Left kidney (tissue), 2 donors: ENCODE results near the gene ZNF318. TPM values are rescaled to one million over a fixed set of nuclear protein-coding genes. Genes with fewer than 3 reads are reported as not detected.

Source experiments
- DNase-seq: peaks from one replicate; pipeline ENCODE4 v3.0.0-alpha.2; 2013
- polyA plus RNA-seq: library from polyadenylated mRNA; unstranded; fragments of 120-200 nt; gene quantifications from one replicate; pipeline ENCODE4 v1.2.1, GENCODE V29; 2013; ENCODE audit not compliant: insufficient read length

ZNF318 gene
- polyA plus RNA-seq, 1 donor: 38.1 TPM

- DNase-seq: no peak
Measured at GRCh38 chr6:43286456-43286979, 82.9 kb downstream of the ZNF318 start.

Other genes with a start within 250 kb of the ZNF318 start
- 28.2 TPM for gene SRF, start 198.4 kb downstream of the ZNF318 start, polyA plus RNA-seq
- gene CUL9, start 187.5 kb downstream of the ZNF318 start, polyA plus RNA-seq: 44.3 TPM
- 44.3 TPM for gene DNPH1, start 140.2 kb downstream of the ZNF318 start, polyA plus RNA-seq
- 0.37 TPM for gene TTBK1, start 126.2 kb downstream of the ZNF318 start, polyA plus RNA-seq
- gene SLC22A7, start 71.4 kb downstream of the ZNF318 start, polyA plus RNA-seq: 1.2 TPM
- 7.3 TPM for gene CRIP3, start 60.8 kb downstream of the ZNF318 start, polyA plus RNA-seq
- 28.9 TPM for gene ABCC10, start 57.9 kb upstream of the ZNF318 start, polyA plus RNA-seq
- 1.00 TPM for gene DLK2, start 85.9 kb upstream of the ZNF318 start, polyA plus RNA-seq
- 41.3 TPM for gene TJAP1, start 107.9 kb upstream of the ZNF318 start, polyA plus RNA-seq
- 1.2 TPM for gene LRRC73, start 140.7 kb upstream of the ZNF318 start, polyA plus RNA-seq
- gene YIPF3, start 147.3 kb upstream of the ZNF318 start, polyA plus RNA-seq: 137 TPM
- 40.2 TPM for gene POLR1C, start 147.4 kb upstream of the ZNF318 start, polyA plus RNA-seq
- 68.7 TPM for gene XPO5, start 206.4 kb upstream of the ZNF318 start, polyA plus RNA-seq
- gene POLH, start 206.5 kb upstream of the ZNF318 start, polyA plus RNA-seq: 28.5 TPM